Trophoblast cell (in vitro differentiated cells and primary cell): ENCODE measurements around the gene GHR.

Experiments
- DNase-seq, 2 donors: peaks; one replicate each; pipeline ENCODE4 v3.0.0-alpha.2; 2016
- H2AFZ ChIP-seq: 2 replicates; pipeline ENCODE4 v1.6.1; 2013; ENCODE audit warnings: low read length, moderate library complexity, mild to moderate bottlenecking; ENCODE audit not compliant: insufficient read depth, poor library complexity
- H2AK5ac ChIP-seq: 2 replicates; pipeline ENCODE4 v1.6.1; 2013; ENCODE audit warnings: mild to moderate bottlenecking, low read length
- H2BK120ac ChIP-seq: 2 replicates; pipeline ENCODE4 v1.6.1; 2013; ENCODE audit warnings: low read length, mild to moderate bottlenecking, moderate library complexity; ENCODE audit not compliant: insufficient read depth, poor library complexity
- H2BK12ac ChIP-seq: 2 replicates; pipeline ENCODE4 v1.6.1; 2013; ENCODE audit warnings: mild to moderate bottlenecking, low read length, moderate library complexity
- H2BK5ac ChIP-seq: 2 replicates; pipeline ENCODE4 v1.6.1; 2013; ENCODE audit warnings: low read length, low read depth, moderate library complexity, mild to moderate bottlenecking; ENCODE audit not compliant: poor library complexity
- H3K14ac ChIP-seq: 2 replicates; pipeline ENCODE4 v1.6.1; 2013; ENCODE audit warnings: mild to moderate bottlenecking, low read length
- H3K18ac ChIP-seq: 2 replicates; pipeline ENCODE4 v1.6.1; 2013; ENCODE audit warnings: mild to moderate bottlenecking, low read length
- H3K23ac ChIP-seq: 2 replicates; pipeline ENCODE4 v1.6.1; 2013; ENCODE audit warnings: low read length
- H3K27ac ChIP-seq: 2 replicates; pipeline ENCODE4 v1.5.1; 2013; ENCODE audit warnings: low read depth, mild to moderate bottlenecking, inconsistent platforms, low read length, moderate library complexity
- H3K27me3 ChIP-seq: 2 replicates; pipeline ENCODE4 v1.6.1; 2013; ENCODE audit warnings: inconsistent platforms, mild to moderate bottlenecking, low read length, moderate library complexity; ENCODE audit not compliant: insufficient read depth
- H3K36me3 ChIP-seq, 2 experiments: 1 replicate in 1 of 2; 2 replicates in 1 of 2; pipeline ENCODE4 v1.6.1; 2013; ENCODE audit warnings: low read length in 2 of 2, mild to moderate bottlenecking in 2 of 2, moderate library complexity in 1 of 2; ENCODE audit not compliant: insufficient read depth in 2 of 2, control insufficient read depth in 1 of 2
- H3K4ac ChIP-seq: 2 replicates; pipeline ENCODE4 v1.6.1; 2013; ENCODE audit warnings: low read depth, mild to moderate bottlenecking, low read length, moderate library complexity
- H3K4me1 ChIP-seq, 2 experiments: 1 replicate in 1 of 2; 2 replicates in 1 of 2; pipeline ENCODE4 v1.6.1; 2013; ENCODE audit warnings: low read length in 2 of 2, mild to moderate bottlenecking in 2 of 2, moderate library complexity in 1 of 2; ENCODE audit not compliant: insufficient read depth in 2 of 2, control insufficient read depth in 1 of 2
- H3K4me2 ChIP-seq: 2 replicates; pipeline ENCODE4 v1.6.1; 2013; ENCODE audit warnings: inconsistent platforms, mild to moderate bottlenecking, low read length, moderate library complexity
- H3K4me3 ChIP-seq: 2 replicates; pipeline ENCODE4 v1.5.1; 2013; ENCODE audit warnings: mild to moderate bottlenecking, low read depth, low read length, inconsistent platforms
- H3K79me1 ChIP-seq: one replicate; pipeline ENCODE4 v1.6.1; 2013; ENCODE audit warnings: low read length
- H3K79me2 ChIP-seq: 2 replicates; pipeline ENCODE4 v1.6.1; 2013; ENCODE audit warnings: low read length, mild to moderate bottlenecking; ENCODE audit not compliant: control insufficient read depth, insufficient read depth, poor library complexity
- H3K9ac ChIP-seq: 2 replicates; pipeline ENCODE4 v1.6.1; 2013; ENCODE audit warnings: mild to moderate bottlenecking, low read length
- H3K9me3 ChIP-seq: 2 replicates; pipeline ENCODE4 v1.6.1; 2013; ENCODE audit warnings: low read depth, mild to moderate bottlenecking, control low read depth, inconsistent platforms, low read length; ENCODE audit not compliant: insufficient read depth
- H4K12ac ChIP-seq: 2 replicates; pipeline ENCODE4 v1.6.1; 2013; ENCODE audit warnings: low read depth, mild to moderate bottlenecking, low read length, moderate library complexity
- H4K8ac ChIP-seq: 2 replicates; pipeline ENCODE4 v1.6.1; 2013; ENCODE audit warnings: low read depth, mild to moderate bottlenecking, low read length, moderate library complexity
- H4K91ac ChIP-seq: one replicate; pipeline ENCODE4 v1.6.1; 2013; ENCODE audit warnings: low read depth, mild to moderate bottlenecking, low read length, moderate library complexity
- WGBS: extraction: QIAGEN DNeasy Blood & Tissue Kit; methylation state at CpG from one replicate; pipeline ENCODE4 v1.1.7; 2013; ENCODE audit warnings: missing lambda C conversion rate; ENCODE audit not compliant: insufficient read length, insufficient coverage; ENCODE audit errors: extremely low coverage; 5-methylcytosine and 5-hydroxymethylcytosine counted together

The GHR gene

DNA sequence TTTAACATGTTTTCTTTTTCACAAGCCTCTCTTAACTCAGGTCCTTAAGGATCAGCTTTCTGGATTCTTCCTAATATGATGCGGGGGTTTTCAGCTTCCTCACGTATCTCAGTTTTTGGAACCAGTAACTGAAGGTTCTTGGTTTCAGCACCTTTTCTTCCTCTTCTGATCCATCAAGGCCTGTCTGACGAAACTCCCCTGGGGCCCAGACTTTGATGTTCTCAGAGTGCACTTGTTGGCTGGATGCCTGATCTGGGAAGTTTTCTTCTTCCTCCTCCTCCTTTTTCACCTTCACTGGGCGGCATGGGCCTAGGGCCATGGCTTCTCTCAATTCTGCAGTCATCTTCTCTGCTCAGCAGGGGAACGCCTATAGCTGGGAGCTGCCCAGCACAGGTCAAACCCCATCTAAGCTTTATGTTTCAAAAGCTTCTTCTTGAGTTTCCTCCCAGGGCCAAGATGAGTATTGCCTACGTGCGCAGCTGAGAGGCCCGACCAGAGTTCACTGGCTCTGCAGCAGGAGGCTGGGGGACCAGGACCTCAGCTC, 44.8 kb downstream of the GHR start:
- no peak overlapping the region for H2BK120ac ChIP-seq
- no peak overlapping the region for H3K14ac ChIP-seq
- H3K79me1 ChIP-seq, result no peaks in the 10 kb centered on the region
- no peaks in the 10 kb centered on the region for H3K4me1 ChIP-seq
- H3K4me3 ChIP-seq, result no peak overlapping the region
- no peak overlapping the region for H3K27ac ChIP-seq
- H3K36me3 ChIP-seq, result peaks cover 0 to 2% of the 10 kb centered on the region in 2 experiments
- H4K91ac ChIP-seq, result no peak overlapping the region
- no peak overlapping the region for H3K23ac ChIP-seq
- H4K8ac ChIP-seq, result no peak overlapping the region
- no peak overlapping the region for H2AK5ac ChIP-seq
- no peak overlapping the region for H3K9ac ChIP-seq
- H3K27me3 ChIP-seq, result no peaks in the 10 kb centered on the region
- WGBS, result no CpG with 5 or more reads among the region's 8 CpGs
- no peak overlapping the region for H2BK12ac ChIP-seq
- no peaks in the 10 kb centered on the region for H3K9me3 ChIP-seq
- H3K4ac ChIP-seq, result no peak overlapping the region
- H2AFZ ChIP-seq, result no peak overlapping the region
- no peaks in the 10 kb centered on the region for H3K79me2 ChIP-seq
- no peak overlapping the region for H2BK5ac ChIP-seq
- no peak overlapping the region for H3K4me2 ChIP-seq
- H3K18ac ChIP-seq, result no peak overlapping the region
- no peak for DNase-seq
- no peak overlapping the region for H4K12ac ChIP-seq

DNA sequence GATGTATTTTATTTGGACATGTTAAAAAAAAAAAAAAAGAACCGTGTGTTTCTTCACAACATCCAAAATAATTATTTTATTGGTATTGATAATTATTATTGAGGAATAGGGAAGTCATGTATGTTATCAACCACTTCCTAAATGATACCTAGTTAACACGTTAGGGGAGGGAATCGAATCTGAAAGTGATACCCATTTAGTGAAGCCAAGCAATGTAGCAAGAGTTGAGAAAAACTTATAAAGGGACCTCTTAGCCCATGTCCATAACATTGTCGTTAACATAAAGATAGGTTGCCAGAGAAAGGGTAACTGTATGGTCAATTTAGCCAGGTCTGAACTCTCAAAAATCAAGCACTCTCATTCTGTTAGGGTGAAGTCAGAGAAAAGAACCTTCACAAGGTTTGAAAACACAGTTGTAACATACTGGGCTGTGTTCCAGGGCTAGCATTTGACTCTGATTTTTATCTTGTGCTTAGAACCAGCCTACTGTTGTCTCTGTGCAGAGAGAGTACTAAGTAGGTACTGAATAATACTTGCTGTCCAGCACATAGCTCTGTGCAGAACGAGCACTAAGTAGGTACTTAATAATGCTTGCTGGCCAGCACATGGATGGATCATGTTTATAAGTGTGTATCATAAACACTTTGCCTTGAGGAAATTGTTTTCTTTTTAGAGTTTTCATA, 60.4 kb downstream of the GHR start:
- Histone ChIP-seq H3K14ac (no peak overlapping the region), H2AK5ac (no peak overlapping the region), H4K91ac (no peak overlapping the region)

DNA sequence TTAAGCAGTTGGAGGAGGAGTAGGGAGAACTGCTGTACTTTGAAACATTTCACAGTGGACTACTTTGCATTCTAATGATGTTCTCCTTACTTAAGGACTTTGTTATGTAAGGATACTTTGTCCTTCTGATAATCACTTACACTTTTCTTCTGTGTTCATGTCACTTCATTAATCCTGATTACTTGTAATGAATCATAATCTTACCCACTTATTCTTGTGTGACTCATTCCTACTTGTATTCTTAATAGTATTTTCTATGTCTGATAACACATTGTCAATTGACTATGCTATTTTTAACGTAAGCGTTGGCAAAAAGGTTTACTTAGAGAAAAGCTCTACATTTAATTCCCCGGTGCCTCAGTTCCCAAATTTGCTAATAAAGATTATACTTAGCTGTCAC, 63.8 kb downstream of the GHR start:
- no peak overlapping the region for H3K4me3 ChIP-seq
- no peaks in the 10 kb centered on the region for H3K27me3 ChIP-seq
- no peak overlapping the region for H2BK12ac ChIP-seq
- H3K4ac ChIP-seq, result no peak overlapping the region
- no peak overlapping the region for H4K8ac ChIP-seq
- no peak overlapping the region for H2BK5ac ChIP-seq
- no CpG with 5 or more reads among the region's 3 CpGs for WGBS
- H3K18ac ChIP-seq, result no peak overlapping the region
- H2BK120ac ChIP-seq, result no peak overlapping the region
- H3K4me2 ChIP-seq, result no peak overlapping the region
- H2AFZ ChIP-seq, result no peak overlapping the region
- H2AK5ac ChIP-seq, result no peak overlapping the region
- no peak overlapping the region for H3K14ac ChIP-seq
- no peaks in the 10 kb centered on the region for H3K79me1 ChIP-seq
- H3K9me3 ChIP-seq, result no peaks in the 10 kb centered on the region
- H3K9ac ChIP-seq, result no peak overlapping the region
- no peak overlapping the region for H4K91ac ChIP-seq
- H3K36me3 ChIP-seq, result no peaks in the 10 kb centered on the region
- H3K27ac ChIP-seq, result no peak overlapping the region
- H3K4me1 ChIP-seq, result peaks cover 0 to 3% of the 10 kb centered on the region in 2 experiments
- DNase-seq, result no peak
- H4K12ac ChIP-seq, result no peak overlapping the region
- H3K79me2 ChIP-seq, result no peaks in the 10 kb centered on the region
- no peak overlapping the region for H3K23ac ChIP-seq

More for the DNA sequence above, 60.4 kb downstream of the GHR start:
- Histone ChIP-seq H3K23ac (no peak overlapping the region), H2BK5ac (no peak overlapping the region), H3K4me1 (no peaks in the 10 kb centered on the region), H2AFZ (no peak overlapping the region), H2BK120ac (no peak overlapping the region), H3K4me3 (no peak overlapping the region), H3K4ac (no peak overlapping the region), H3K27ac (no peak overlapping the region), H2BK12ac (no peak overlapping the region), H3K27me3 (no peaks in the 10 kb centered on the region), H3K79me2 (no peaks in the 10 kb centered on the region), H3K4me2 (no peak overlapping the region), H3K9me3 (no peaks in the 10 kb centered on the region), H3K18ac (no peak overlapping the region), H4K8ac (no peak overlapping the region), H3K36me3 (no peaks in the 10 kb centered on the region), H4K12ac (no peak overlapping the region), H3K9ac (no peak overlapping the region), H3K79me1 (no peaks in the 10 kb centered on the region)
- no peak for DNase-seq
- WGBS, result no CpG with 5 or more reads among the region's 5 CpGs

DNA sequence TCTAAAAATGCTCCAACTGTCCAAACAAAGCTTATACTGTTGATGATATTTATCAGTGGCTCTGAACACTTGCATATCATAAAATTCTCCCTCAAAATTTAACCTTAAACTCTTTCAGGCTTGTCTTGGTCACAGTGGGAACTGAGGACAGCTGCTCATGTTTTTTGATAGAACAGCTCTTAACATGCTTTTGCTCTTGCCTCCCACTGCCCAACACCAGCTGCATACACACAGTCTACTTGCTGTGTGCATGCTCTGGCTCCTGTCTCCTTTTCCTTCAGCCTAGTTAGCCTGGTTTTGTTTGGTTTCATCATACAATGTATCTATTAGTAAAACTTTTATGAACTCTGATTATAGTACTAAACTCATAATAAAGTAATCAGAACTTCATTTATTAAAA, 64.6 kb downstream of the GHR start:
- Histone ChIP-seq H3K9ac (no peak overlapping the region), H3K9me3 (no peaks in the 10 kb centered on the region), H2BK5ac (no peak overlapping the region), H3K18ac (no peak overlapping the region), H3K79me1 (no peaks in the 10 kb centered on the region), H2BK12ac (no peak overlapping the region), H4K91ac (no peak overlapping the region), H3K36me3 (no peaks in the 10 kb centered on the region), H3K14ac (no peak overlapping the region), H4K12ac (no peak overlapping the region), H2AFZ (peak overlapping the region; percentile 63), H4K8ac (no peak overlapping the region), H3K27ac (no peak overlapping the region), H2BK120ac (no peak overlapping the region), H3K23ac (no peak overlapping the region), H3K4me3 (no peak overlapping the region), H3K79me2 (no peaks in the 10 kb centered on the region), H3K4me1 (peaks cover 0 to 3% of the 10 kb centered on the region in 2 experiments), H2AK5ac (no peak overlapping the region), H3K4me2 (no peak overlapping the region), H3K27me3 (no peaks in the 10 kb centered on the region), H3K4ac (no peak overlapping the region)
- DNase-seq, result no peak
